Erythroblast (primary cell): ENCODE results near the gene RPS3.

ENCODE experiments used
- GATA1 ChIP-seq: IDR thresholded peaks from 2 replicates; pipeline ENCODE4 v1.6.1; 2011; ENCODE audit warnings: low read depth, mild to moderate bottlenecking, control low read depth, low read length, moderate library complexity
- POLR2A ChIP-seq: IDR thresholded peaks from 2 replicates; pipeline ENCODE4 v1.6.1; 2011; ENCODE audit warnings: mild to moderate bottlenecking, low read length

DNA sequence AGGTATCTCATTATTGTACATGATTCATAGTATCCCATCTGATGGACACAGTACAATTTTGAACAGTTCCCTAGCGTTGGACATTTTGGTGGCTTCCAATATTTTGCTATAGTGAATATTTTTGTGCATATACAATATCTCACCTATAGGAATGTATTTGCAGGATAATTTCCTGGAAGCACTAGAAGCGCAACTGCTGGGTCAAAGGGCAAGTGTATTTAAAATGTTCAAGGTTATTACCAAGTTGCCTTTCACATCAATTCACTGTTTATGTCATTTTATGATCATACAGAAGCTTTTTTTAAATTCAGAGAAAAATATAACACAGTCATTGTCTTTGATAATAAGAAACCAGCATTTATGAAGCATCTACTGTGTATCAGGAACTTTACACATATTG lies 19.1 kb upstream of the RPS3 start:
- TF ChIP-seq POLR2A (no peak), GATA1 (no peak)
